Endometrium (tissue), 2 donors: ENCODE data around the gene ASTN2.

ENCODE experiments used
- FAIRE-seq: peaks from 2 replicates; lab custom pipeline; 2012; peaks lifted over from hg19 to GRCh38; lab: Jason Lieb, UNC
- donor health status: control.
- donor health status: control.

ASTN2 gene

DNA sequence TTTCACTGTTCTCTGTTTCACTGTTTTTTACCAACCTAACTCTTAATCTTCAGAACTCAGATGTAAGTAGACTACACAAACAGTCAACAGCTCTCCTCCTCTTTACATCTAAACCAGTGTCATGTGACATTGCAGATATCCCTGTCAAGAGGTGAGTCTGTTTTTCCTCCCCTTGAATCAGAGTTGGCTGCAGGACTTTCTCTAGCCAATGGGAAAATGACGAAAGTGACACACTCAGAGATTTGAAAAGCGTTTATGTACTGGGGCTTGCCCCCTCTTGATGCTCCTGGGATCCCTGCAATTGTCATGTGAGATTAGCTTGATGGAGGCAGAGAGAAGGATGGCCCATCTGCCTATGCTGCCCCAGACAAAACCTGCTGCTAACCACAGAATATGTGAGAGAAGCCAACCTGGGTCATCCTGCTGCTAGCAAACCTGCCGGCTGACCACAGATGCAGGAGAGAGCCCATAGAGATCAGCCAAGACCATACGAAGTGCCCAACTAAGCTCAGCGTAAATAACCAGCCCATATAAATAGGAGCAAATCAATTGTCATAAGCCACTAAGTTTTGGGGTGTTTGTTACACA, 111.1 kb downstream of the ASTN2 start:
- no peak for FAIRE-seq

DNA sequence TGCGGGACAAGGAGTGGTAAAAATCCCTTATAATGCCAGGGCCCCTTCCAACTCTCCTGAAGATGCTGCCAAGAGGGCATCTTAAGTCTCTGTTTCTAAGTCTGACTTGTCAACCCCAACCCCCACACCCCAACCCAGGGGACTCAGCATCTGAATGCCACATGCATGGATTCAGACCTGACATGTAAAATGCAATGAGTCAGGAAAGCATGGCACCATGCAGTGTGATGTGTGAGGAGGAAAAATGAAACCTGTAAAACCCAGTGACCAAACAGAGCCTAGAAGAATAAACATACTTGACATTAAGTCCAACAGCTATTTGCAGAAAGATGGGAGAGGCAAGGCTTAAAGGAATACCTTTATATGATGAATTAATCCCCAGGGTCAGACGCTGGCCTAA, 112.4 kb downstream of the ASTN2 start:
- no peak for FAIRE-seq

GRCh38 chr9:117300371-117301110, 114.3 kb downstream of the ASTN2 start:
- no peak for FAIRE-seq

DNA sequence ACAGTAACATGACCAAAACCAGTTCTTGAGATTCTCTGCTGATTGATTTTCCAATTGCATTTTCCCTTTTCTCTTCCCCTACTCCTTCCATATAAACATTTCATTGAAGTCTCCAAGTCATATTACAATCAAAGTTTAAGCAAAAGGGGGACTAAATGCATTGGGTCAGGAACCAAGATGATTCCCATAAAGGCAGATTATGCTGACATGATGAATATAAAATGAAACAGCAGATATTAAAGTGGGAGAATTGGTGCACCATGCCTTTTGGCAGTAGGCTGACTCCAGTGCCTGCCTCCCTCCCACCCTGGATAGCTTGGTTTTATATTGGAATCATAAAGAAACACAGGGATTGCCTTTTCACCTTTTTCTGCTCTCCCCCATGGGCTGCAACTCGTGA, 118.4 kb downstream of the ASTN2 start:
- no peak for FAIRE-seq

DNA sequence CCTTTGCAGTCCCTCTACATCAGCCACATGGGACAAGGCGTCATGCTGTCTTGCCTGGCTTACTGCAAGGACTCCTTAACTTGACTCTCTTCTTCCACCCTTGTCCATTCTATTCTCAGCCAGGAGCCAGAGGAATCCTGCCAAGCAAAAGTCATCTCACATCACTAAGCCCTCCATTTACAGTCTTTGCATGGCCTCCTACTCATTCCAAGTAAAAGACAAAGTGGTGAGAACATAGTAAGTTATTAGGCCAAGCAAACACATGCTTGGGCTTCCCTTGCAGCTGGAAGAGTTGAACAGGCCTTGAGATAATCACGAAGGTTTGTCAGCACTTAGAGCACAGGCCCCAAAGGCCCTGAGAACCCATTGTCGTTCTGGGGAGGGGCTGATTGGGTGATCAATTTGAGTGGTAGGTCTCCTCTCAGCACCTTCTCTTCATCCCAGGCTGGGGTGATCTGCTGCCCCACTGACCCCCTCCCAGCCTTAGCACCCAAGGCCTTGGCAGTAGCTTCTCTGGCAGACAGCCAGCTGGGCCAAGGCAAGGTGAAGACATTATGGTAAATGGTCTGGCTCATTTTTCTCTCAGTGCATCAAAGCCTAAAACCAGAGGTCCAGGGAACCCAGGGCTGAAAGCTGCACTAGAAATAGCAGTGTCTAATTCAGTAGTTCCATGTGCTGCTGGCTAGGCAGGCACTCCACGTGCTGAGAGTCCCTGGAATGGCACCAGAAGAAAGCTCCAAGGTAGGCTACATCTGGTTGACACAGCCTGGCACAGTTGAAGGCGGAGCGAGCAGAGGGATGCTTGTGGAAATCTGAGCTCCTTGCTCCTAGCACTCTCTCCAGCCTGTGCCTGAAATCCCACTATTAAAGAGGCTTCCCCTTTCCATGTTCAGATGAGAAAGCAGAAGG, 121.4 kb downstream of the ASTN2 start:
- no peak for FAIRE-seq

DNA sequence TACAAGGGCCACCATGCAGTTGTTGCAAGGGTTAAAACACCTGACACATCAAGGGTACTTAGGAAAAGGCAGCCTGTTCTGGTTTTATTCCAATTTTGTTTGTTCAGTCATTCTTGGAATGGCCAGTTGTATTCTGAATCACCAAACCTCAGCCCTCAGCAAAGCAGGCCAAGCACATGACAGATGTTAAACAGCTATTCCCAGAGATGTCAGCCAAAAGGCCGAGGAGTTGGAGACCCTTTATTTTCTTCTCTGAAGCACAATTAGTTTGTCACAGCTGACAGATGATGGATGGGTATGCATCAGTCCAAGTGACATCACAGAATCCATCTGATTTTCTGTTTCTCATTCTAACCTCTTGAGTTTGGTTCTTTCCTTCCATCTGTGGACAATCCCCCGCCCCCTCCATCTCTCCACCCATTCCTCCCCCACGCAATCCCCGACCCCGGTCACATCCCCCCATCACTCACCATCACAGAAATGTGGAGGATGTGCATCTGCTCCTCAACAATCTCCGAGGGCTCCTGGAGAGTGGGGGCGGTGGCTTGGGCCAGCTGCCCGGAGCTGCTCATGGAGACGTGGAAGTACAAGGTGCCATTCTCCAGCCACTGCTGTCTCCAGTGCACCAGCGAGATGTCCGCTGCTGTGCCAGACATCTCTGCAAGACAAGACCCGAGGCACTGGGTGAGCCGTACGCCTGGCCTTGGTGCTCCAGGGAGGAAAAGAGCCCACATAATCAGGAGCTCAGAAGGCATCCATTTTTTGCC, 123.8 kb downstream of the ASTN2 start:
- FAIRE-seq: no peak

DNA sequence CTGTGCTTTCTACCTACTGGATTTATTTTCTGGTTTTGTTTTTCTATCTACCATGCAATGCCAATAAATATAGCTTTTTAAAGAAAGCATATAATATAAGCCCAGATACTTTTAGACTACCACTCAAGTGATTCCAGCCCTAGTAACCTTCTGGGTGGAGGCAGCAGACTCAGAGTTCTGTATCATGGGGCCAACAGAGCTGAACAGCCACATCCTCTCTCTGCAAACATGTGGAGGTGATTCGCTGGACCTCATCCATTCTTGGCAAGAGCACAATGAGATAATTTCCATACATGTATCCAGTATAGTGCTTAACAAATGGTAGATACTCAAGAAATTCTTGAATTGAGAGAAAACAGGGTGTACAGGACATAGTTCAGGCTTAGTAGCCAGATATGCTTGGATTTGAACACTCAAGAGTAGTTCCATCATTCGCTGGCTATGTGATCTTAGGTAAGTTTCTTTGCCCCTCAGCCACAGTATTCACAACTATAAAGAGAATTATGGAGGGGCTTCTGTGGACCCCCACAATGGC, 124.5 kb downstream of the ASTN2 start:
- no peak for FAIRE-seq

DNA sequence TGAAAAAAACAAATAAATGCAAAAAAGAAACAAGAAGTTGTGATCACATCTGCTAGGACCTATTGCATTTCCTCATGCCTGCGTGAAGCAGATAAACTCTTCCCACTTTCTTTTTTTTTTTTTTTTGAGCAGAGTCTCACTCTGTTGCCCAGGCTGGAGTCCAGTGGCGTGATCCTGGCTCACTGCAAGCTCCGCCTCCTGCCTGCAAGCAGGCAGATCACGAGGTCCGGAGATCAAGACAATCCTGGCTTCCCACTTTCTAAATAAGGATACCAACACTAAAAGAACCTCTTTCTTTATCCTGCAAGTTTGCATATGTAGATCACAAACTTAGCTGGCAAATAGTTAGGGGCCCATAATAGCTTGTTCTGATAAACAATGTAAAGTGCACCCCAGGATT, 128.6 kb downstream of the ASTN2 start:
- FAIRE-seq: no peak

GRCh38 chr9:117284414-117284813, 130.4 kb downstream of the ASTN2 start:
- FAIRE-seq: no peak

- no peak for FAIRE-seq
Observed at GRCh38 chr9:117282541-117282940, 132.3 kb downstream of the ASTN2 start.

- no peak for FAIRE-seq
Observed at GRCh38 chr9:117278471-117279035, 136.3 kb downstream of the ASTN2 start.

- no peak for FAIRE-seq
Observed at GRCh38 chr9:117278020-117278419, 136.8 kb downstream of the ASTN2 start.

DNA sequence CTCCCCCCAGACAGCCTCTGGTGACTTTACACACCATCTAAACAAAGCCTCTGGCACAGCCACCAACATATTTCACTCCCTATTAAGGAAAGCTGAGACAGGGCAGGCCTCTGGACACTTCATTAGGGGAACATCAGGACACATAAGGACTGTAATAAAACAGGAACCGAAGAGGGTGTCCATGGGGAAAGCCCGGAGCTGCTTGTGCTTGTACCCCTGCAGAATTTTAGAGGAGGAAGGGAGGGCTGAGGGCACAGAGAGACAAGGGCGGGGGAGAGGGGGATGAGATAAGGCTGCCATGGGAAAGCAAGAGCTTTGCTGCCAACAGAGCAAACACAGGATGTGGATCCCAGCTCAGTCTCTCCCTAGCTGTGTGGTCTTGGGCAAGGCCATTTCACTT, 138.4 kb downstream of the ASTN2 start:
- FAIRE-seq: no peak

DNA sequence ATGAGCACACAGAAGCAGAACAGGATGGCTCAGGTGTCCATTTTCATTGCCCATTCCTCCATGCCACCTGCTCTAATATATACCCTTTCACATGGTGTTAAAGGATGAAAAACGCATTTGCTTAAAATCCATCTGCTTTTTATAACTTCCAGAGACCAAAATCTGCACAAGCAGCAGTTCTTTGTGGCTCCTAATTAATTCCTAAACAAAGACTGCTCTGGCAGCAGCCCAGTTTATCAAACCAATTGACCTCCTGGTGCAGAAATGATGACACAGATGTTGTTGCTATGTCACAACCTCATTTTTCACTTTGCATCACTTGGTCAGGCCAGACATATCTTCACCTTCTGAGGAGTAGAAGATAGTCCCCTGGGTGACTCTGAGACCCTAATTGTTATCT, 141.2 kb downstream of the ASTN2 start:
- no peak for FAIRE-seq

DNA sequence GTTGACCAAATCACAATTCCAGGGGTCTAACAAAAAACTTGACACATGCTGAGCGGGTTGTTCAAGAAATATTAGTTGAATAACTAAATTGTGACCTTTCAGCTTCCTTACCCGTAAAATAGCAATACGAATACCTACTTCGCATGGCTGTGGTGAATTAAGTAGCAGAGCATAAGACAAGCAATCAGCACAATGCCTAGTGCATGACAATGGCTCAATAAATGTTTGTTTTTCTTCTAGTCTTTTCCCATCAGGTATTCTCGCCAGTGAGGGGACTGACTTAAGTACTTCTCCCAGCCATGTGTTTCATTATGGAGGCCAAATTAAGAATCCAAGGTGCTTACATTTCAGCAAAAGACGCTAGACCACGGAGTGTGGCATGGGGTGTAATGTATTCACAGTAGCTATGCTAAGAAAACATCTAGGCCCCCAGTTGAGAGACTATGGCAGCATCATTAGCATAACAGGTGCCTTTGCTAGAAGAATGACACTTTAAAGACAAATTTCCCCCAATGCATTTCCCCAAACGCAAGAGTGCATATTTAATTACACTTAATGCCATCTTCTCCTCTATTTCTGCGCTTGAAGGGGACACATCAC, 145.9 kb downstream of the ASTN2 start:
- FAIRE-seq: no peak

DNA sequence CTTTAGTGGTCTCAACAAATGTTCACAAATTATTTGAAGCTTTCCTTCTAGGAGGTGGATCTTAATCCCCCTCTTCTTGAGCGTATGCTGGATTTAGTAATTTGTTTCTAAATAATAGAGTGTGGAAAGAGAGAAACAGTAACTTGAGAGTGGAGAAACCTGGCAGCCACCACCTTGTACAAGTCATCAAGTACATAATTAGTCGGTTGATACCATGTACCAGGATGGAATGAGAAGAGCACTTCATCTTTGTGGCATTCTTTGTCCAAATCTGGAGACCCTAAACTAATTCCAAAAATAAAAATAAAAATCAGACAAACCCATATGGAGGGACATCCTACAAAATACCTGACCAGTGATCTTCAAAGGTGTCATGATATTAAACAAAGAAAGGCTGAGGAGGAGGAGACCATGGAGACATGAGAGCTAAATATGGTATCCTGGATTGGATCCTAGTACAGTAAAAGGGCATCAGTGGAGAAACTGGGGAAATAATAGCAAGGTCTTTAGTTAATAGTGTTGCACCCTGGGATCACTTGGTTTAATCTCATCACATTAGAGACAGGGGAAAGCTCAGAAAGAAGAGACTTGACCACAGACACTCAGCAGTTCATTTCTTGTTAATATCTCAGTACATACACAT, 147.9 kb downstream of the ASTN2 start:
- FAIRE-seq: no peak

DNA sequence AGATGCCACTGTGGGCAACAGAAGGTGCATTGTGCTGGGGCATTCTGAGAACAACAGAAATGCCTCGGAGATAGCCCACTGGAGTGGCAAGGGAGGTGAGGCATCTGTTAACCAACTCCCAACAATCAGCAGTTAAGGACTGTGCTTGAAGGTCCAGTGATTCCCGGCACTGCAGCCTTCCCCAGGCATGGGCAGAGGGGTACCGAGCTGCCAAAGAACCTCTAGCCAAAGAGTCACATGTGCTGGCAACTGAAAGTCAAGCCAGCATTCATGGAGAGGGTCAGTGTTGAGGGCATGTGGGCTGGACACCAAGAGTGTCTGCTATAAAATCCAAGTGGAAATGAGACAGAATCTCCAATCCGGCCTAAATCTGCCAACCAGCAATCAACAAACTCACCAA, 149.6 kb downstream of the ASTN2 start:
- no peak for FAIRE-seq

GRCh38 chr9:117258184-117258866, 156.5 kb downstream of the ASTN2 start:
- FAIRE-seq: no peak

- FAIRE-seq: no peak
Observed at GRCh38 chr9:117253261-117253660, 161.6 kb downstream of the ASTN2 start.

- no peak for FAIRE-seq
Observed at GRCh38 chr9:117250610-117251215, 164.1 kb downstream of the ASTN2 start.
